ENCODE results near the gene CYYR1. TPM values are rescaled to one million over a fixed set of nuclear protein-coding genes. Genes with fewer than 3 reads are reported as not detected.

CYYR1 gene
- polyA plus RNA-seq, 1 donor from 2014 or later: 0.62 TPM

DNA sequence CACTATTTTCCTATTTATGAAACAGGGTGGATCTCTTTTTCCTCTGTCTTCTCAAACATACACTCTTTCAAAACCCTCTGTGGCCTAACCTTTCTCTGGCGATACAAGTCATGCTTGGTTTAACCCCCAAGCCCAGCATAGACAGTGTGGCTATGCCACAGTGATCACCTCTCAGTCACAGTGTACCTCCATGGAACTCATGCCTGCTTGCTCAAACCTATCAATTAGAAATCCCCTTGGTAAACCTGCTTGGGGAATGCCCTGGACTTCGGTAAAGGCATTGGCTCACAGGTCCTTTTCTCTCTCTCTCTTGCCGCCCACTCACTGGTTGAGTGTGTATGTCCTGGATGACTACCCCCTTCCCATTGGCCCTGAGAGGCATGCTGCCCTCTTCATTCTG lies 147.5 kb downstream of the CYYR1 start:
- Histone ChIP-seq H3K9ac (ENCODE audit: low read length) (no peak overlapping the region), H3F3A (ENCODE audit: insufficient read depth, low read length, poor library complexity, severe bottlenecking) (no peaks in the 10 kb centered on the region), H3K9me2 (ENCODE audit: insufficient read depth, low read length) (no peaks in the 10 kb centered on the region), H3K9me3 (ENCODE audit: low read length) (no peaks in the 10 kb centered on the region), H3K4me3 (ENCODE audit: low read length) (no peak overlapping the region), H3K27me3 (ENCODE audit: insufficient read depth, low read depth, low read length) (no peaks in the 10 kb centered on the region), H4K20me1 (ENCODE audit: insufficient read depth) (no peaks in the 10 kb centered on the region), H3K27ac (ENCODE audit: low read length) (no peak overlapping the region), H3K4me2 (ENCODE audit: low read length) (no peak overlapping the region), H2AFZ (ENCODE audit: low read depth, low read length) (no peak overlapping the region), H3K36me3 (ENCODE audit: insufficient read depth, low read length) (no peaks in the 10 kb centered on the region), H3K79me2 (replicated peaks; ENCODE audit: insufficient read depth, low read length) (no peaks in the 10 kb centered on the region)
- TF ChIP-seq SMC3 (conservative IDR thresholded peaks at IDR 0.05; ENCODE audit: poor library complexity) (no peak), EZH2 (IDR thresholded peaks at IDR 0.05; ENCODE audit: borderline replicate concordance, insufficient read depth, low read length, poor library complexity, severe bottlenecking) (no peak), POLR2AphosphoS5 (IDR thresholded peaks at IDR 0.05) (no peak), MXI1 (conservative IDR thresholded peaks at IDR 0.05; ENCODE audit: poor library complexity, severe bottlenecking) (no peak), EP300 (conservative IDR thresholded peaks at IDR 0.05; ENCODE audit: poor library complexity, severe bottlenecking) (no peak), RAD21 (conservative IDR thresholded peaks at IDR 0.05) (no peak)
- TF ChIP-seq, protein P1, sequence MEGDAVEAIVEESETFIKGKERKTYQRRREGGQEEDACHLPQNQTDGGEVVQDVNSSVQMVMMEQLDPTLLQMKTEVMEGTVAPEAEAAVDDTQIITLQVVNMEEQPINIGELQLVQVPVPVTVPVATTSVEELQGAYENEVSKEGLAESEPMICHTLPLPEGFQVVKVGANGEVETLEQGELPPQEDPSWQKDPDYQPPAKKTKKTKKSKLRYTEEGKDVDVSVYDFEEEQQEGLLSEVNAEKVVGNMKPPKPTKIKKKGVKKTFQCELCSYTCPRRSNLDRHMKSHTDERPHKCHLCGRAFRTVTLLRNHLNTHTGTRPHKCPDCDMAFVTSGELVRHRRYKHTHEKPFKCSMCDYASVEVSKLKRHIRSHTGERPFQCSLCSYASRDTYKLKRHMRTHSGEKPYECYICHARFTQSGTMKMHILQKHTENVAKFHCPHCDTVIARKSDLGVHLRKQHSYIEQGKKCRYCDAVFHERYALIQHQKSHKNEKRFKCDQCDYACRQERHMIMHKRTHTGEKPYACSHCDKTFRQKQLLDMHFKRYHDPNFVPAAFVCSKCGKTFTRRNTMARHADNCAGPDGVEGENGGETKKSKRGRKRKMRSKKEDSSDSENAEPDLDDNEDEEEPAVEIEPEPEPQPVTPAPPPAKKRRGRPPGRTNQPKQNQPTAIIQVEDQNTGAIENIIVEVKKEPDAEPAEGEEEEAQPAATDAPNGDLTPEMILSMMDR (IDR thresholded peaks at IDR 0.05; ENCODE audit: poor library complexity, severe bottlenecking): no peak

DNA sequence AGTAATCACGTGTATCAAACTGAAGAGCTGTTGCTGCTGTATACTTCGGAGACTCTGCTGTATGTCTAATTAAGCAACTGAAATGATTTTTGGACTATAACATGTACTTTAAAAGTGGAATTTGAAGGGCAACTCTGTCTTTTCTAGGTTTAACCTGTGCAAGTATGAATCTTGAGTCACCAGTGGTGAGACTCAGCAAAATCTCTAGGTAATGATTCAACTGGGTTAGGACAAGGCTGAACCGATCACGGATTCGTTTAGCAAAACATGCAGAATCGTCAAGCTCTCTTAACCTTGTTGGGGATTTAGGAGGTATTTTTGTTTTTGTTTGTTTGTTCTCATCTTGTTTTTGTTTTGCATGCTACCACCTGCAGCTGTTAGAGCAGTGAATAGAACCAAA lies 149.6 kb downstream of the CYYR1 start:
- H3F3A ChIP-seq (ENCODE audit: insufficient read depth, low read length, poor library complexity, severe bottlenecking): no peaks in the 10 kb centered on the region
- H3K36me3 ChIP-seq (ENCODE audit: insufficient read depth, low read length): no peaks in the 10 kb centered on the region
- no peak overlapping the region for H3K9ac ChIP-seq (ENCODE audit: low read length)
- H3K9me2 ChIP-seq (ENCODE audit: insufficient read depth, low read length): no peaks in the 10 kb centered on the region
- H3K27ac ChIP-seq (ENCODE audit: low read length): no peak overlapping the region
- no peaks in the 10 kb centered on the region for H3K27me3 ChIP-seq (ENCODE audit: insufficient read depth, low read depth, low read length)
- no peaks in the 10 kb centered on the region for H4K20me1 ChIP-seq (ENCODE audit: insufficient read depth)
- H2AFZ ChIP-seq (ENCODE audit: low read depth, low read length): no peak overlapping the region
- no peaks in the 10 kb centered on the region for H3K79me2 ChIP-seq (replicated peaks; ENCODE audit: insufficient read depth, low read length)
- no peaks in the 10 kb centered on the region for H3K9me3 ChIP-seq (ENCODE audit: low read length)
- TF ChIP-seq SMC3 (conservative IDR thresholded peaks at IDR 0.05; ENCODE audit: poor library complexity) (no peak), MXI1 (conservative IDR thresholded peaks at IDR 0.05; ENCODE audit: poor library complexity, severe bottlenecking) (no peak), RAD21 (conservative IDR thresholded peaks at IDR 0.05) (no peak), EZH2 (IDR thresholded peaks at IDR 0.05; ENCODE audit: borderline replicate concordance, insufficient read depth, low read length, poor library complexity, severe bottlenecking) (no peak), TAF1 (IDR thresholded peaks at IDR 0.05; ENCODE audit: low read depth) (no peak), POLR2AphosphoS5 (IDR thresholded peaks at IDR 0.05) (no peak), EP300 (conservative IDR thresholded peaks at IDR 0.05; ENCODE audit: poor library complexity, severe bottlenecking) (no peak)
- TF ChIP-seq, protein P1 (IDR thresholded peaks at IDR 0.05; ENCODE audit: poor library complexity, severe bottlenecking): no peak
- TF ChIP-seq, protein P2, sequence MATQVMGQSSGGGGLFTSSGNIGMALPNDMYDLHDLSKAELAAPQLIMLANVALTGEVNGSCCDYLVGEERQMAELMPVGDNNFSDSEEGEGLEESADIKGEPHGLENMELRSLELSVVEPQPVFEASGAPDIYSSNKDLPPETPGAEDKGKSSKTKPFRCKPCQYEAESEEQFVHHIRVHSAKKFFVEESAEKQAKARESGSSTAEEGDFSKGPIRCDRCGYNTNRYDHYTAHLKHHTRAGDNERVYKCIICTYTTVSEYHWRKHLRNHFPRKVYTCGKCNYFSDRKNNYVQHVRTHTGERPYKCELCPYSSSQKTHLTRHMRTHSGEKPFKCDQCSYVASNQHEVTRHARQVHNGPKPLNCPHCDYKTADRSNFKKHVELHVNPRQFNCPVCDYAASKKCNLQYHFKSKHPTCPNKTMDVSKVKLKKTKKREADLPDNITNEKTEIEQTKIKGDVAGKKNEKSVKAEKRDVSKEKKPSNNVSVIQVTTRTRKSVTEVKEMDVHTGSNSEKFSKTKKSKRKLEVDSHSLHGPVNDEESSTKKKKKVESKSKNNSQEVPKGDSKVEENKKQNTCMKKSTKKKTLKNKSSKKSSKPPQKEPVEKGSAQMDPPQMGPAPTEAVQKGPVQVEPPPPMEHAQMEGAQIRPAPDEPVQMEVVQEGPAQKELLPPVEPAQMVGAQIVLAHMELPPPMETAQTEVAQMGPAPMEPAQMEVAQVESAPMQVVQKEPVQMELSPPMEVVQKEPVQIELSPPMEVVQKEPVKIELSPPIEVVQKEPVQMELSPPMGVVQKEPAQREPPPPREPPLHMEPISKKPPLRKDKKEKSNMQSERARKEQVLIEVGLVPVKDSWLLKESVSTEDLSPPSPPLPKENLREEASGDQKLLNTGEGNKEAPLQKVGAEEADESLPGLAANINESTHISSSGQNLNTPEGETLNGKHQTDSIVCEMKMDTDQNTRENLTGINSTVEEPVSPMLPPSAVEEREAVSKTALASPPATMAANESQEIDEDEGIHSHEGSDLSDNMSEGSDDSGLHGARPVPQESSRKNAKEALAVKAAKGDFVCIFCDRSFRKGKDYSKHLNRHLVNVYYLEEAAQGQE (IDR thresholded peaks at IDR 0.05; ENCODE audit: borderline replicate concordance): no peak
- no peak overlapping the region for H3K4me2 ChIP-seq (ENCODE audit: low read length)
- no peak overlapping the region for H3K4me3 ChIP-seq (ENCODE audit: low read length)

Measured in neural cell (in vitro differentiated cells).